SK-N-SH (cell line): ENCODE data around the gene CAMK2N1. TPM values are rescaled to one million over a fixed set of nuclear protein-coding genes. Genes with fewer than 3 reads are reported as not detected.
A peak's percentile ranks its signal among the peaks of the same experiment; 100 is the strongest.

ENCODE experiments used
- CTCF ChIA-PET: fragments of 300-600, 350-600 bp; formaldehyde crosslinking; extraction: SDS; loops from one replicate; lab custom pipeline; 2021; lab: Yijun Ruan, JAX
- POLR2A ChIA-PET: fragments of 350-600 bp; sonication (Branson Sonifier 250); formaldehyde crosslinking; extraction: SDS; loops from one replicate; lab custom pipeline; 2020; ENCODE audit warnings: antibody characterized with exemption, inconsistent platforms; lab: Yijun Ruan, JAX
- DNase-seq: peaks from one replicate; pipeline ENCODE4 v3.0.0; 2012
- H2AFZ ChIP-seq: fragments of 200-600 bp; sonication (generic); 2 replicates; pipeline ENCODE4 v1.8.1; 2016; ENCODE audit warnings: antibody characterized with exemption, mild to moderate bottlenecking, low read depth
- H3F3A ChIP-seq: fragments of 200-600 bp; sonication (generic); replicated peaks from 2 replicates; pipeline ENCODE3; 2016; ENCODE audit warnings: antibody characterized with exemption, mild to moderate bottlenecking; ENCODE audit not compliant: insufficient read depth
- H3K27ac ChIP-seq, 2 experiments: fragments of 200-500 bp in 1 of 2; fragments of 200-600 bp in 1 of 2; sonication (Bioruptor generic) in 1 of 2; sonication (generic), shearing (Covaris generic) in 1 of 2; 2 replicates each; pipeline versions ENCODE4 v1.5.1 to v1.6.1; 2014 to 2016; ENCODE audit warnings: low read depth in 2 of 2, inconsistent platforms in 1 of 2, low read length in 1 of 2, mild to moderate bottlenecking in 1 of 2, mixed read lengths in 1 of 2
- H3K27me3 ChIP-seq: fragments of 200-600 bp; sonication (generic), shearing (Covaris generic); 2 replicates; pipeline ENCODE4 v1.6.1; 2016; ENCODE audit warnings: mixed run types; ENCODE audit not compliant: insufficient read depth
- H3K36me3 ChIP-seq, 2 experiments: fragments of 200-500 bp in 1 of 2; fragments of 200-600 bp in 1 of 2; sonication (Bioruptor generic) in 1 of 2; sonication (generic) in 1 of 2; replicated peaks in 1 of 2; 2 replicates each; pipeline versions ENCODE3 to v1.5.1; 2014 to 2016; ENCODE audit warnings: low read length in 1 of 2, mild to moderate bottlenecking in 1 of 2; ENCODE audit not compliant: insufficient read depth in 2 of 2, control insufficient read depth in 1 of 2
- H3K4me1 ChIP-seq, 2 experiments: fragments of 200-500 bp in 1 of 2; fragments of 200-600 bp in 1 of 2; sonication (Bioruptor generic) in 1 of 2; sonication (generic), shearing (Covaris generic) in 1 of 2; 2 replicates each; pipeline versions ENCODE4 v1.5.1 to v1.6.1; 2014 to 2016; ENCODE audit warnings: low read depth in 1 of 2, low read length in 1 of 2, mixed run types in 1 of 2; ENCODE audit not compliant: insufficient read depth in 2 of 2, control insufficient read depth in 1 of 2
- H3K4me2 ChIP-seq: fragments of 200-600 bp; sonication (generic), shearing (Covaris generic); 2 replicates; pipeline ENCODE4 v1.6.1; 2017; ENCODE audit warnings: mixed run types
- H3K4me3 ChIP-seq, 2 experiments: fragments of 200-500 bp in 1 of 2; fragments of 200-600 bp in 1 of 2; sonication (Bioruptor generic) in 1 of 2; sonication (generic), shearing (Covaris generic) in 1 of 2; 2 replicates each; pipeline versions ENCODE4 v1.5.1 to v1.8.1; 2014 to 2016; ENCODE audit warnings: low read depth in 2 of 2, inconsistent platforms in 1 of 2, low read length in 1 of 2, mild to moderate bottlenecking in 1 of 2, mixed read lengths in 1 of 2, moderate library complexity in 1 of 2
- H3K79me2 ChIP-seq: fragments of 200-600 bp; sonication (generic); 2 replicates; pipeline ENCODE4 v1.8.1; 2017; ENCODE audit warnings: mild to moderate bottlenecking; ENCODE audit not compliant: insufficient read depth
- H3K9ac ChIP-seq: fragments of 200-600 bp; sonication (generic); 2 replicates; pipeline ENCODE4 v1.6.1; 2017; ENCODE audit warnings: mixed run types
- H3K9me2 ChIP-seq: fragments of 200-600 bp; sonication (generic); 2 replicates; pipeline ENCODE4 v1.6.1; 2017; ENCODE audit warnings: mixed run types
- H3K9me3 ChIP-seq: fragments of 200-600 bp; sonication (generic); 2 replicates; pipeline ENCODE4 v1.6.1; 2017; ENCODE audit warnings: mixed run types, mild to moderate bottlenecking, moderate library complexity
- H4K20me1 ChIP-seq: fragments of 200-600 bp; sonication (generic); 2 replicates; pipeline ENCODE4 v1.6.1; 2017; ENCODE audit warnings: mild to moderate bottlenecking, mixed run types; ENCODE audit not compliant: insufficient read depth
- CTCF ChIP-seq: fragments of 200-600 bp; sonication (generic); IDR thresholded peaks from 2 replicates; pipeline ENCODE4 v1.6.1; 2017; ENCODE audit warnings: antibody characterized with exemption, mild to moderate bottlenecking, moderate library complexity
- ELF1 ChIP-seq: IDR thresholded peaks from 2 replicates; pipeline ENCODE4 v1.4.0; 2012
- EP300 ChIP-seq, 2 experiments: IDR thresholded peaks; 2 replicates each; pipeline versions ENCODE4 v1.4.0 to v1.6.1; 2012; ENCODE audit warnings: borderline replicate concordance in 1 of 2, low read depth in 1 of 2, low read length in 1 of 2
- FOSL2 ChIP-seq: IDR thresholded peaks from 2 replicates; pipeline ENCODE4 v1.4.0; 2012; ENCODE audit warnings: low read depth, mild to moderate bottlenecking, moderate library complexity, borderline replicate concordance
- FOXJ3 ChIP-seq: sonication (generic); formaldehyde crosslinking; IDR thresholded peaks from 2 replicates; pipeline ENCODE4 v1.5.1; 2020; ENCODE audit warnings: mild to moderate bottlenecking, missing genetic modification reagents
- GABPA ChIP-seq: IDR thresholded peaks from 2 replicates; pipeline ENCODE4 v1.4.0; 2012; ENCODE audit warnings: low read depth, mild to moderate bottlenecking
- GATA2 ChIP-seq: sonication (generic); formaldehyde crosslinking; IDR thresholded peaks from 2 replicates; pipeline ENCODE4 v1.5.0; 2020; ENCODE audit warnings: mild to moderate bottlenecking, missing genetic modification reagents
- IRF3 ChIP-seq: fragments of 150-350 bp; IDR thresholded peaks from 2 replicates; pipeline ENCODE4 v1.6.1; 2016; ENCODE audit warnings: mild to moderate bottlenecking, low read depth, low read length
- MAX ChIP-seq: IDR thresholded peaks from 2 replicates; pipeline ENCODE4 v1.4.0; 2012; ENCODE audit warnings: low read depth
- PBX3 ChIP-seq: IDR thresholded peaks from 2 replicates; pipeline ENCODE4; 2012
- POLR2AphosphoS5 ChIP-seq: IDR thresholded peaks from 2 replicates; pipeline ENCODE4 v1.6.1; 2012; ENCODE audit warnings: low read depth, low read length
- RCOR1 ChIP-seq: fragments of 150-350 bp; IDR thresholded peaks from 2 replicates; pipeline ENCODE4 v1.6.1; 2017; ENCODE audit warnings: antibody characterized with exemption, low read length
- REST ChIP-seq: IDR thresholded peaks from 2 replicates; pipeline ENCODE4 v1.6.1; 2012; ENCODE audit warnings: mild to moderate bottlenecking, low read depth, low read length, moderate library complexity
- RFX5 ChIP-seq: IDR thresholded peaks from 2 replicates; pipeline ENCODE4 v1.6.1; 2012; ENCODE audit warnings: mild to moderate bottlenecking, improper control_type of control experiment, low read length
- USF1 ChIP-seq: IDR thresholded peaks from 2 replicates; pipeline ENCODE4 v1.4.0; 2012; ENCODE audit warnings: low read depth, borderline replicate concordance
- YY1 ChIP-seq: IDR thresholded peaks from 2 replicates; pipeline ENCODE4 v1.4.0; 2012; ENCODE audit warnings: low read depth, mild to moderate bottlenecking
- WGBS: methylation state at CpG from one replicate; pipeline ENCODE4 v1.1.6; 2017; ENCODE audit warnings: low lambda C conversion rate; 5-methylcytosine and 5-hydroxymethylcytosine counted together
- polyA plus RNA-seq, 3 experiments: library from polyadenylated mRNA; depleted of rRNA; stranded (reverse); fragments of >200 nt; gene quantifications; 2 replicates each; pipeline ENCODE4 v1.2.3, GENCODE V29; 2012

CAMK2N1 gene
- polyA plus RNA-seq, 1 of the 3 experiments (the other 2 are of a cell fraction): 5.3 TPM

GRCh38 chr1:20507564-20508410, 21.8 kb upstream of the CAMK2N1 start, which contains the start of gene MUL1 (continued):
- no peak for TF ChIP-seq PBX3
- TF ChIP-seq ELF1: peak; percentile 95
- peak; percentile 100 for TF ChIP-seq GABPA
- TF ChIP-seq FOXJ3: no peak
- no peak for TF ChIP-seq RFX5
- peak; percentile 75; the same call in 1 of the 2 replicates for TF ChIP-seq POLR2AphosphoS5
- peak; percentile 15; the same call in 1 of the 2 replicates for TF ChIP-seq FOSL2
- no peak for TF ChIP-seq CTCF
- TF ChIP-seq USF1: 0 out of 2 replicates have a peak, but pooled peaks have one; percentile 19
- TF ChIP-seq REST: no peak
- TF ChIP-seq, all 33 proteins: peak for 12

- Histone ChIP-seq H3K9me2 (no peaks in the 10 kb centered on the region), H3K9me3 (no peaks in the 10 kb centered on the region), H3K4me1 (peaks cover 0 to 7% of the 10 kb centered on the region in 2 experiments; a peak in 1 of 4 replicates), H3K9ac (peak overlapping the region; percentile 72), H2AFZ (peak overlapping the region; percentile 100), H3K4me2 (peak overlapping the region; percentile 96), H3F3A (no peaks in the 10 kb centered on the region), H3K4me3 (peak overlapping the region; percentile 92 to 97), H4K20me1 (peaks cover 21% of the 10 kb centered on the region), H3K79me2 (peaks cover 51% of the 10 kb centered on the region), H3K27me3 (no peaks in the 10 kb centered on the region), H3K27ac (peak overlapping the region in 1 of 2 experiments; percentile 67; a peak in 3 of 4 replicates), H3K36me3 (peaks cover 15 to 17% of the 10 kb centered on the region in 2 experiments)
- no peak for DNase-seq
- ChIA-PET CTCF (interaction anchor here (3.3 kb wide), 1 partner anchor 13 kb away, joined by 16 read pairs; no protein-coding TSS in a partner anchor), POLR2A (interaction anchor here (1.3 to 1.7 kb wide), 4 partner anchors 12 to 154 kb away, joined by 3 to 7 read pairs (median 4); partner anchors contain the start of genes CAMK2N1 and DDOST)
- WGBS: 5% methylated on average over 5 of the region's 5 CpGs
- TF ChIP-seq GATA2 (no peak), MAX (no peak), IRF3 (no peak), EP300 (IDR thresholded peaks at IDR 0.05; ENCODE audit: borderline replicate concordance in 1 of 2, low read depth in 1 of 2, low read length in 1 of 2) (no peak), RCOR1 (no peak), YY1 (no peak), POLR2AphosphoS5 (no peak), GABPA (no peak), REST (no peak)
Measured at GRCh38 chr1:20507248-20507563, 21.2 kb upstream of the CAMK2N1 start.
